ENCODE results near the gene ATG13.

DNA sequence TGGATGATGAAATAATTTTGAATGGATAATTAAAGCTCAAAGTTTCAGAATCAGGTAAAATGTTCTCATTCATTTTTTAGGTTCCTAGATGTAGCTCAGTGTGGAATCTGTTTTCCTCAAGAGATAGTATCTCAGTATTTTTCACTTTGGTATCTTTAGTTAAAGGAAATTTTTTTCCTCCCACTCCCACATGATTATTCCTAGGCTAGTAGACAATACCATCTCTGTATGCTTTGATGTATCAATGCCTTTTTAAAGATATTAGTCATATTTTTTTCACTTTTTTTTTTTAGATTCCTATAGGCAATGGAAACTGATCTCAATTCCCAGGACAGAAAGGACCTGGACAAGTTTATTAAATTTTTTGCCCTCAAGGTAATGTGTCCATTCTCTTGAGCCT is 26.6 kb downstream of the ATG13 start:
- TF ChIP-seq, protein P1, sequence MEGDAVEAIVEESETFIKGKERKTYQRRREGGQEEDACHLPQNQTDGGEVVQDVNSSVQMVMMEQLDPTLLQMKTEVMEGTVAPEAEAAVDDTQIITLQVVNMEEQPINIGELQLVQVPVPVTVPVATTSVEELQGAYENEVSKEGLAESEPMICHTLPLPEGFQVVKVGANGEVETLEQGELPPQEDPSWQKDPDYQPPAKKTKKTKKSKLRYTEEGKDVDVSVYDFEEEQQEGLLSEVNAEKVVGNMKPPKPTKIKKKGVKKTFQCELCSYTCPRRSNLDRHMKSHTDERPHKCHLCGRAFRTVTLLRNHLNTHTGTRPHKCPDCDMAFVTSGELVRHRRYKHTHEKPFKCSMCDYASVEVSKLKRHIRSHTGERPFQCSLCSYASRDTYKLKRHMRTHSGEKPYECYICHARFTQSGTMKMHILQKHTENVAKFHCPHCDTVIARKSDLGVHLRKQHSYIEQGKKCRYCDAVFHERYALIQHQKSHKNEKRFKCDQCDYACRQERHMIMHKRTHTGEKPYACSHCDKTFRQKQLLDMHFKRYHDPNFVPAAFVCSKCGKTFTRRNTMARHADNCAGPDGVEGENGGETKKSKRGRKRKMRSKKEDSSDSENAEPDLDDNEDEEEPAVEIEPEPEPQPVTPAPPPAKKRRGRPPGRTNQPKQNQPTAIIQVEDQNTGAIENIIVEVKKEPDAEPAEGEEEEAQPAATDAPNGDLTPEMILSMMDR (IDR thresholded peaks at IDR 0.05; ENCODE audit: low read depth, low read length) = no peak
- TF ChIP-seq EZH2phosphoT487 (IDR thresholded peaks at IDR 0.05; ENCODE audit: low read depth) = no peak

Measured in OCI-LY3 (cell line).